Activated naive CD4-positive, alpha-beta T cell treated with anti-CD3 and anti-CD28 coated beads for 36 hours (primary cell): ENCODE measurements around the gene KANK2. TPM values are rescaled to one million over a fixed set of nuclear protein-coding genes. Genes with fewer than 3 reads are reported as not detected.
A peak's percentile ranks its signal among the peaks of the same experiment; 100 is the strongest.
"Not testable (repeated sequence)": the region's sequence is repeated elsewhere in the genome, so short reads cannot be mapped to it uniquely, and the experiment has no call there.

Source experiments
- CTCF ChIA-PET: fragments of 350-600 bp; sonication (Branson Sonifier 250); formaldehyde crosslinking; loops from one replicate; lab custom pipeline; 2021; ENCODE audit warnings: antibody characterized with exemption; lab: Charles Lee
- DNase-seq: peaks from one replicate; pipeline ENCODE4 v3.0.0-alpha.2; 2020
- H3K27ac Mint-ChIP-seq: one replicate; pipeline ENCODE4 v1.8.0; 2021; ENCODE audit warnings: mild to moderate bottlenecking, mixed read lengths
- H3K27me3 Mint-ChIP-seq: one replicate; pipeline ENCODE4 v1.8.0; 2021; ENCODE audit warnings: low read depth, mixed read lengths
- H3K36me3 Mint-ChIP-seq: one replicate; pipeline ENCODE4 v1.8.0; 2021; ENCODE audit warnings: low read depth, mixed read lengths
- H3K4me1 Mint-ChIP-seq: one replicate; pipeline ENCODE4 v1.8.0; 2021; ENCODE audit warnings: low read depth, mixed read lengths
- H3K4me3 Mint-ChIP-seq: one replicate; pipeline ENCODE4 v1.8.0; 2021; ENCODE audit warnings: mild to moderate bottlenecking, moderate library complexity, mixed read lengths
- H3K9me3 Mint-ChIP-seq: one replicate; pipeline ENCODE4 v1.8.0; 2021; ENCODE audit warnings: mixed read lengths
- intact Hi-C: fragments of 100-400 bp; cut with micrococcal nuclease; formaldehyde crosslinking; loops from one replicate; pipeline ENCODE4 v1.15.1; 2023
- total RNA-seq, 2 experiments: library from RNA; stranded (reverse); gene quantifications; one replicate each; pipeline ENCODE4 v1.2.3, GENCODE V29; 2021

Gene KANK2
- total RNA-seq, 2 experiments from 2014 or later, result 1.5 to 2.0 TPM

DNA sequence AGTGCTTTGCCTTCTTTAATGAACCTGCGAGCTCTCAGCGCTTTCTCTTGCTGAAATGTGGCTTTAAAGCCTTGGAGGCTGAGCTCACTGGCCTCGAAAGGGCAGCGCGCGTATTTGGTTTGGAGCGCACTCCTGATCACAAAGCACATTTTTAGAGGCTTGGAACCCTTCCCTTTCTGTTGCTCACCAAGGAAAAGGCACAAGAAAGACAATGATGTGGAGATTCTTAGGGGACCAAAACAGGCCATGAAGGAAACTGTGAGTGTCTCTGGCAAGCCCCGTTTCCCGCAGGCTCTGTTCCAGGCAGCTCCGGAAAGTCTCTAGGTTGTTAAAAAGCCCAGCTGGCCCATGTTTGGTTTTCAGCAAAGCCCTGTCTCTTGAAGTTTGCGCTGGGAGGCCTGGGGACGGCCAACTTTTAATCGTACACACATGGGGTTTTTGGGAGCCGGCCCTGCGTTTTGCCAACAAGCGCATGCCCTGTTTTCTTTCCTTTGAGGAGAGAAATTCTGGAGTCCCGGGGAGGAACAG lies 32.4 kb downstream of the KANK2 start:
- Mint-ChIP-seq H3K27me3 (no peaks in the 10 kb centered on the region), H3K27ac (no peak overlapping the region), H3K36me3 (no peaks in the 10 kb centered on the region), H3K4me1 (no peaks in the 10 kb centered on the region), H3K9me3 (peaks cover 2% of the 10 kb centered on the region), H3K4me3 (no peak overlapping the region)
- intact Hi-C loops, result no loop called here
- CTCF ChIA-PET, result no interaction called here
- DNase-seq, result no peak

DNA sequence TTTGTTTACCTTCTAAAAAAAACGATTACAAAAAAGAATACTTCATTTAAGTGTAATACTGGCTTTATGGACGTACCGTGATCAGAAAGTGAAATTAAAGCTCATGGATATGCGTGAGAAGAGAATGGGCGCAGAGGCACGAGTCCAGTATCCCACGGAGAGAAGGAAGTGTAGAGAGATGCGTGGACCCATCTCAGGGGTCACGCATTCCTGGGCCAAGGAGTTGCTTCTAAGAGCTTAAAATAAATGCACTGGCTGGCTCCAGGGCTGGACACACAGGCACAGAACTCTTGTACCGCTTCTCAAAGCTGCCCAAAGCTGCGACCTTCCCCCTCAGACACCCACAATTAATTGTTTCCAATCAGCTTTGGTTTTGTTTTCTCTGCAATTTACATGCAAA lies 33.0 kb downstream of the KANK2 start:
- DNase-seq, result no peak
- Mint-ChIP-seq H3K27me3 (no peaks in the 10 kb centered on the region), H3K27ac (no peak overlapping the region), H3K4me1 (no peaks in the 10 kb centered on the region), H3K36me3 (no peaks in the 10 kb centered on the region), H3K4me3 (no peak overlapping the region), H3K9me3 (peaks cover 2% of the 10 kb centered on the region)
- intact Hi-C loops, result no loop called here
- CTCF ChIA-PET, result interaction anchor here (0.6 kb wide), 1 partner anchor 99 kb away, joined by 3 read pairs; no protein-coding TSS in a partner anchor

DNA sequence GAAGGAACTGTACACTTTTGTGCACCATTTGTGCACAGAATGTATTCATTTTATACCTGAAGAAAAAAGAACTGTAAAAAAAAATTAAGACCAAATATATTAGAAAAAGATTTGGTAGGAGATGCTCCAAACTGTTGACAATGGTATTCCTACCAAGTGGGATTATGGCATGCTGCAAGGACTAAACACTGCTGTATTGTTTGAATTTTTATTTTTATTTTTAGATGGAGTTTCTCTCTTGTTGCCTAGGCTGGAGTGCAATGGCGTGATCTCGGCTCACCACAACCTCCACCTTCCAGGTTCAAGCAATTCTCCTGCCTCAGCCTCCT lies 36.9 kb downstream of the KANK2 start:
- H3K27me3 Mint-ChIP-seq, CTCF ChIA-PET, H3K36me3 Mint-ChIP-seq, H3K27ac Mint-ChIP-seq, H3K4me1 Mint-ChIP-seq, H3K9me3 Mint-ChIP-seq, intact Hi-C loops, H3K4me3 Mint-ChIP-seq, DNase-seq: not testable (repeated sequence)

DNA sequence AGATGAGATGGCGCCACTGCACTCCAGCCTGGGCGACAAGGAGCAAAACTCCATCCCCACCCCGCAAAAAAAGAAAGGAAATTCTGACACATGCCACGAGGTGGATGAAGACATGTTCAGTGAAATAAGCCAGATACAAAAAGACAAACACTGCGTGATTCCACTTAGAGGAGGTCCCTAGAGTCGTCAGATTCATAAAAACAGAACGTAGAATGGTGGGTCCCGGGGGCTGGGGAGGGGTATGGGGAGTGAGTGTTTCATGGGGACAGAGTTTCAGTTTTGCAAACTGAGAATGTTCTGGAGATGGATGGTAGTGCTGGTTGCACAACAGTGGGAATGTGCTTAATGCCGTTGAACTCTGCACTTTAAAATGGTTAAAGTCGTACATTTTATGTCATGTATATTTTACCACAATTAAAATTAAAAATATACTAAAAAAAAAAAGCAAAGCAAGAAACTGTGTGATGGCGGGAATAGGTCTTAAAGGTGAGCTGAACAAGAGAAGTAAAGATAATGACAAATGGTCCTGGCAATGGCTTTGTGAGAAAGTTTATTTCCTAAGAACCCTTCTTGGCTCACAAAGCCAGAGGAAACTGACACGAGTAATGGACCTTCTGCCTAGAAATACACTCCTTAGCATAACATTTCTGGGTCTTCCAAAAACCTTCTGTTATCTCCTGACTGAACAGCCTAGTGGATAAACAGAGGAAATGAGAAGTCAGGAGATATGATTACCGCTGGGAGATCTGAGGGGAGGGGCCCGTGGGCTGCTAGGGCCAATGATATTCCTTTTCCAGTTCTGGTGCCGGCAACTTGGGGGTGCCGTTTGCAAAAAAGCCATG lies 37.5 kb downstream of the KANK2 start:
- CTCF ChIA-PET, result no interaction called here
- Mint-ChIP-seq H3K36me3 (no peaks in the 10 kb centered on the region), H3K27ac (no peak overlapping the region), H3K9me3 (peaks cover 2% of the 10 kb centered on the region), H3K4me3 (no peak overlapping the region), H3K27me3 (no peaks in the 10 kb centered on the region), H3K4me1 (peaks cover under 1% of the 10 kb centered on the region)
- DNase-seq, result no peak
- intact Hi-C loops, result no loop called here

DNA sequence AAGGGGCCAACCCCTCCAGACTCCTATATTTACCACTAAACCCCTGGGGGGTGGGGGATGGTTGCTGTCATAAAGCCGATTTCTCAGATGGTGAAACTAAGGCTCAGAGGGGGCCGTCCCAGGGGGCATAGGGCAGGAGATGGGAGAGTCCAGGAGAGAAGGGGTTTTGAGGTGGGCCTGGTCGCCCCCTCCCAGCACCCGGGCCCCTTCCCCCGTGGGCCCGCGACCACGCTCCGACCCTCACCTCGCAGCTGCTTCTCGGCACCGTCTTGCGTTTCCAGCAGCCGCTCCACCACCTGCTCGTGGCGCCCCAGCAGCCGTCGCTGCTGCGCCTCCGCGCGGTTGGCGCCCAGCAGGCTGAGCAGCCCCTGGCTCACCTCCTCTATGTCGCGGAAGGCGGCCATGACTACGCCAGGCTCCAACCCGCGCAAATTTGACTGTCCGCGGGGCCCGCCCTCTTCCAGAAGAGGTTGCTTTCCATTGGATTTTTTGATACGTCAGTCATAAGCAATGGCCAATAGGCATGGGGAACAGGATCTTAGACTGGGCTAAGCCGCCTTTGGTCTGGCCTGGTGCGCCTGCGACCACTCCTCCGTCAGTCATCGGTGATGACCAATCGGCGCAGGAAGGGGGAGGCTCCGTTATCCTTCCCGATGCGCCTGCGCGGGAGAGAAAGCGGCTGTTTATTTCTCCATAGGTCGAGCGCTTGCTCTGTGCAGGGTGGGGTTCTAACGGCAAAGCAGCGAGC lies 41.8 kb downstream of the KANK2 start, which contains the start of gene SPC24:
Gene SPC24, minus strand, starts transcription at position 410 of the 748 bp plus-strand sequence. Its CDS starts 6 bp downstream, at position 404.
- intact Hi-C loops, result loop anchor here (1.0 kb wide), 3 partner anchors 65 to 350 kb away; partner anchors contain the start of genes ODAD3, PRKCSH and ZNF653
- Mint-ChIP-seq H3K27ac (peak within 1 kb of the TSS; percentile 89), H3K36me3 (peaks cover 20% of the 10 kb centered on the region), H3K27me3 (no peaks in the 10 kb centered on the region), H3K4me1 (peaks cover 10% of the 10 kb centered on the region), H3K4me3 (peak within 1 kb of the TSS; percentile 80), H3K9me3 (peaks cover 2% of the 10 kb centered on the region)
- DNase-seq, result peak; percentile 97
- CTCF ChIA-PET, result interaction anchor here (0.5 to 1.2 kb wide), 3 partner anchors 19 to 228 kb away, joined by 3 read pairs; no protein-coding TSS in a partner anchor

DNA sequence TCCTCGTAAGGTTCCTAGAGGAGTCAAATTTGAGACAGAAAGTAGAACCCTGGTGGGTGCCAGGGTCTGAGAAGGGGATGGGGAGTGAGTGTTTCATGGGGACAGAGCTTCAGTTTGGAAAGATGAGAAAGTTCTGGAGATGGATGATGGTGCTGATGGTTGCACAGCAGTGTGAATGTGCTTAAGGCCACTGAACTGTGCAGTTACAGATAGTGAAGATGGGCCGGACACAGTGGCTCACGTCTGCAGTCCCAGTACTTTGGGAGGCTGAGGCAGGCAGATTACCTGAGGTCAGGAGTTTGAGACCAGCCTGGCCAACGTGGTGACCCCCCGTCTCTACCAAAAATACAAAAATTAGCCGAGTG lies 42.7 kb downstream of the KANK2 start:
- peak overlapping the region; percentile 80 for H3K4me3 Mint-ChIP-seq
- H3K27ac Mint-ChIP-seq, result peak overlapping the region; percentile 38
- no peak for DNase-seq
- no peaks in the 10 kb centered on the region for H3K27me3 Mint-ChIP-seq
- intact Hi-C loops, result loop anchor here (1.0 kb wide), 3 partner anchors 64 to 351 kb away; partner anchors contain the start of genes ODAD3, PRKCSH and ZNF653
- H3K4me1 Mint-ChIP-seq, result peaks cover 10% of the 10 kb centered on the region
- no peaks in the 10 kb centered on the region for H3K9me3 Mint-ChIP-seq
- H3K36me3 Mint-ChIP-seq, result peaks cover 20% of the 10 kb centered on the region
- CTCF ChIA-PET, result interaction anchor here (0.6 to 1.2 kb wide), 3 partner anchors 12 to 218 kb away, joined by 3 to 4 read pairs (median 3); no protein-coding TSS in a partner anchor

DNA sequence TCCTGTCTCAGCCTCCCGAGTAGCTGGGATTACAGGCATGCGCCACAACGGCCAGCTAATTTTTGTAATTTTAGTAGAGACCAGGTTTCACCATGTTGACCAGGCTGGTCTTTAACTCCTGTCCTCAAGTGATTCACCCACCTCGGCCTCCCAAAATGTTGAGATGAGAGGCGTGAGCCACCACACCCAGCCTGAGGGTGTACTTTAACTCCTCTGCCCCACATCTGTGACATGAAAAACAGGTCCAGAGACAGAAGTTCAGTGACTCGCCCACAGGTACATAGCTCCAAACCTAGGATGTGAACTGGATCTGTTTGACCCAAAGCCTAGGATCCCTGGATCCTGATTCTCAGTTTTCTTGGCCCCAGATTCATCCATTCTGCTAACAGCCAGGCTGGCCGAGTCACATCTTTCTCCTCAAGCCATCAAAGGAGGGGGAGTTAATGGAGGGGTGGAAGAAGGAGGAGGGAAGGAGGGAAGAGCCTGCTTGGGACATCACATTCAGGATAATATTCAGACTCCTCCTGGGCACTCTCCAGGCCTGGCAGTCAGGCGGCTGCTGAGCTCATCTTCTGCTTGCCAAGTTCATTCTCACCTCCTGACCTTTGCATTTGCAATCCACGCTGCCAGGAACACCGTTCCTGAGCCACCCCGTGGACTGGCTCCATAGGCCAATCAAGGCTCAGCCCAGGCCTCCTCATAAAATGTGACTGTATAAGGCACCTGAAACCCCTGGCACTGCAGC lies 44.9 kb downstream of the KANK2 start:
- CTCF ChIA-PET, result interaction anchor here (1.4 kb wide), 1 partner anchor 14 kb away, joined by 3 read pairs; no protein-coding TSS in a partner anchor
- H3K36me3 Mint-ChIP-seq, result peaks cover 36% of the 10 kb centered on the region
- no peaks in the 10 kb centered on the region for H3K27me3 Mint-ChIP-seq
- intact Hi-C loops, result no loop called here
- H3K27ac Mint-ChIP-seq, result no peak overlapping the region
- DNase-seq, result no peak
- peaks cover 10% of the 10 kb centered on the region for H3K4me1 Mint-ChIP-seq
- H3K4me3 Mint-ChIP-seq, result no peak overlapping the region
- H3K9me3 Mint-ChIP-seq, result no peaks in the 10 kb centered on the region

DNA sequence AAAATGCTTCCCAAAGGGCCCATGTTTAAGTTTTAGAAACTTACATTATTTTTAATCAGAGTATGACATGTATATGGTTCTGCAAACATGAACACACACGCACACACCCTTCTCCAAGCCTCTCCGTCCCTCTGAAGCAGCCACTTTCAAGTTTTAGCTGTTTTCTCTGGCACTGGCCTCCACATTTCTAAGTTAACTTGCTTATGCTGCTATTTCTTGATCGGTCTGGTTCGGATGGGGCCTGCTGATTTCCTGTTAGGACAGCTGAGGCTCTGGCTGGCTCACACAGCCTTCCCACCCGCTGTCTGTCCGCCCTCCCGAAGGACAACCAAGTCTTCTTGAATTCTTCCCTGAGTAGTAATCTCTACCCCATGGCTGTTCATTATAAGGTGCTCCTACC lies 46.2 kb downstream of the KANK2 start:
- Mint-ChIP-seq H3K27ac (no peak overlapping the region), H3K36me3 (peaks cover 47% of the 10 kb centered on the region), H3K4me3 (no peak overlapping the region), H3K27me3 (no peaks in the 10 kb centered on the region), H3K4me1 (peaks cover 10% of the 10 kb centered on the region), H3K9me3 (no peaks in the 10 kb centered on the region)
- intact Hi-C loops, result no loop called here
- no peak for DNase-seq
- CTCF ChIA-PET, result interaction anchor here (0.6 kb wide), 1 partner anchor 136 kb away, joined by 3 read pairs; no protein-coding TSS in a partner anchor

DNA sequence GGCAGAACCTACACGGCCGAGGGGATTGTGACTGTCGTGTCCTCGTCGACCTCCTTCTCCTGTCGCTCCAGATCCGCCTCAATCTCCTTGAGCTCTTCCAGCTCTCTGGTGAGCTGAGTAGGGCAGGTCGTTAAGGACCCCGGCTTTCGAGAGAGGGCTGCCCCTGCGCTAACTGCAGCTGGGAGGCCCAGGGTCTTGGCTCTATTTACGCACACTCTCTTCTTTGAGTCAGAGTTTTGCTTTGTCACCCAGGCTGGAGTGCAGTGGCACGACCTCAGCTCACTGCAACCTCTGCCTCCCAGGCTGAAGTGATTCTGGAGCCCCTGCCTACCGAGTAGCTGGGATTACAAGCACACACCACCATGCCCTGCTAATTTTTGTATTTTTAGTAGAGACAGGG lies 49.3 kb downstream of the KANK2 start:
- CTCF ChIA-PET, result interaction anchor here (0.7 kb wide), 1 partner anchor 20 kb away, joined by 3 read pairs; no protein-coding TSS in a partner anchor
- Mint-ChIP-seq H3K27me3 (no peaks in the 10 kb centered on the region), H3K4me3 (no peak overlapping the region)

DNA sequence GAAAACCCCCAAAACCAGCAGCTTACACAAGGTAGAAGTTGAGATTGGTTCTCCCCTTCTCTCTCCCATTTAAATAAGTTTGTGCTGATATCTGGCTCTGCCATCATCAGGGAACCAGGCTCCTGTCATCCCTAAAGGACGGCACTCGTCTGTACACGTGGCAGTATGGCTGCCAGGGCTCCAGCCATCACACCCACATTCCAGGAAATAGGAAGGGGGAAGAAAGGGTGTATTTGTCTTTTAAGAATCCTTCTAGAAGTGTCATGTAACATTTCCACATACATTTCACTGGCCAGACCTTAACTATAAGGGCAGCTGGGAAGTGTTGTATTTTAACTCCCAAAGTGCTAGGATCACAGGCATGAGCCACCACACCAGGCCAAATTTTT lies 51.8 kb downstream of the KANK2 start:
- intact Hi-C loops, result no loop called here
- H3K36me3 Mint-ChIP-seq, result peaks cover 39% of the 10 kb centered on the region
- no peak for DNase-seq
- H3K9me3 Mint-ChIP-seq, result peaks cover 2% of the 10 kb centered on the region
- H3K27ac Mint-ChIP-seq, result no peak overlapping the region
- no peaks in the 10 kb centered on the region for H3K27me3 Mint-ChIP-seq
- peaks cover 7% of the 10 kb centered on the region for H3K4me1 Mint-ChIP-seq
- no peak overlapping the region for H3K4me3 Mint-ChIP-seq
- CTCF ChIA-PET, result no interaction called here

More for the DNA sequence above, 49.3 kb downstream of the KANK2 start:
- intact Hi-C loops, result no loop called here
- H3K27ac Mint-ChIP-seq, result no peak overlapping the region
- peaks cover 2% of the 10 kb centered on the region for H3K9me3 Mint-ChIP-seq
- H3K4me1 Mint-ChIP-seq, result peaks cover 8% of the 10 kb centered on the region
- H3K36me3 Mint-ChIP-seq, result peaks cover 51% of the 10 kb centered on the region
- no peak for DNase-seq

DNA sequence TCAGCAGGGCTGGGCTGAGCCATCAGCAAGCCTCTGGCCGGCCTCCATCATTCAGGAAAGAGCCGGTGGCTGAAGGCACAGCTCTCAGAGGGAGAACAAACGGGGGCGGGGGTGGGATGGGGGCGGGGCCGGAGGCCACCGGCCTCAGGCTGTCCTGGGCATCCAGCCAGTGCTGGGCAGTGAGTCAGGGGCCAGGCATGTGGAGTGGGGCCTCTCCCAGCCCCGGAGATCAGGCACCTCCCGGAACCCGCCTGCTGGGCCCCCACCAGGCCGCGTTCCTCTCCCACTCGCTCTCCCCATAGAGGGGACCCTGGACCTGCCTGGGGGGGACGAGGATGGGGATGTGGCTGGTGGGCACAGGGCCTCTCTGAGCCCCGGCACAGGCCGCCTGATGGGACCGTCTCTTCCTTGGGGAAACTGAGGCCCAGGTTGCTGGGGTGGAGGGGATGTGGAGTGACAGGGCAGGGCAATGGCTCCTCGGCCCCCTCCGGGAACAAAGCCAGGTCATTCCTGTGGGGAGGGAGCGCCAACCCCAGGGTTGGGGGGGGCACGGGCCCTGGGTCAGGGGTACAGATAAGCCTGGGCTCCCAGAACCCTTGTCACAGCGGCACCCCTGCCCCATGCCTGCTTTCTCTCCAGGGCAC lies 54.7 kb downstream of the KANK2 start:
- Mint-ChIP-seq H3K27me3 (no peaks in the 10 kb centered on the region), H3K36me3 (peaks cover 24% of the 10 kb centered on the region), H3K27ac (no peak overlapping the region), H3K4me3 (no peak overlapping the region), H3K4me1 (peaks cover 15% of the 10 kb centered on the region), H3K9me3 (peaks cover 2% of the 10 kb centered on the region)
- CTCF ChIA-PET, result no interaction called here
- intact Hi-C loops, result no loop called here
- no peak for DNase-seq
